A549 (cell line): ENCODE results near the gene QKI. TPM values are rescaled to one million over a fixed set of nuclear protein-coding genes. Genes with fewer than 3 reads are reported as not detected.

Source experiments
- ATAC-seq, 2 experiments: fragments of 200-7000 bp in 1 of 2; fragments of >200 bp in 1 of 2; cut with Nextera tagmentation in 1 of 2; cut with Tn5 transposase in 1 of 2; 3 replicates each; pipeline versions ENCODE4 v1.8.0 to v1.9.1; 2018 to 2020; ENCODE audit warnings: mild to moderate bottlenecking in 1 of 2, moderate library complexity in 1 of 2
- CTCF ChIA-PET: fragments of 300-600 bp; sonication (Branson Sonifier 250); formaldehyde crosslinking; extraction: SDS; loops from one replicate; lab custom pipeline; 2021; ENCODE audit warnings: antibody characterized with exemption, inconsistent platforms; lab: Yijun Ruan, JAX
- POLR2A ChIA-PET: fragments of 350-600 bp; formaldehyde crosslinking; extraction: SDS; loops from one replicate; lab custom pipeline; 2021; ENCODE audit warnings: antibody characterized with exemption, inconsistent platforms; lab: Yijun Ruan, JAX
- DNase-seq, 2 experiments: peaks; one replicate each; pipeline versions ENCODE4 v3.0.0 to v3.0.0-alpha.2; 2011 to 2016; ENCODE audit warnings: low read depth in 1 of 2, low spot score in 1 of 2
- FAIRE-seq: peaks from 2 replicates; lab custom pipeline; 2011; peaks lifted over from hg19 to GRCh38; lab: Jason Lieb, UNC
- H3K27ac ChIP-seq, 2 experiments: fragments of >200 bp; sonication (Bioruptor Twin); formaldehyde crosslinking; 3 replicates each; pipeline ENCODE4 v1.5.1; 2016 to 2017
- H3K4me1 ChIP-seq: fragments of >200 bp; sonication (Bioruptor Twin); formaldehyde crosslinking; 3 replicates; pipeline ENCODE4 v1.6.1; 2016
- H3K4me2 ChIP-seq: fragments of >200 bp; sonication (Bioruptor Twin); formaldehyde crosslinking; 3 replicates; pipeline ENCODE4 v1.6.1; 2016
- H3K4me3 ChIP-seq: fragments of >200 bp; sonication (Bioruptor Twin); formaldehyde crosslinking; 3 replicates; pipeline ENCODE4 v1.5.1; 2016
- H3K9me3 ChIP-seq: fragments of >200 bp; sonication (Bioruptor Twin); formaldehyde crosslinking; 3 replicates; pipeline ENCODE4 v1.6.1; 2016
- CBX2 ChIP-seq: fragments of 200-600 bp; sonication (generic); IDR thresholded peaks from 2 replicates; pipeline ENCODE4 v1.6.1; 2016; ENCODE audit warnings: low read depth, mild to moderate bottlenecking, borderline replicate concordance
- CEBPB ChIP-seq, 2 experiments: fragments of >200 bp in 1 of 2; sonication (Bioruptor Twin) in 1 of 2; formaldehyde crosslinking in 1 of 2; IDR thresholded peaks; 2 replicates each; pipeline ENCODE4 v1.6.1; 2012 to 2016
- EP300 ChIP-seq, 2 experiments: fragments of >200 bp; sonication (Bioruptor Twin); formaldehyde crosslinking; IDR thresholded peaks; 2 replicates in 1 of 2; 3 replicates in 1 of 2; pipeline ENCODE4 v1.6.1; 2016 to 2017
- ESRRA ChIP-seq: fragments of 150-350 bp; IDR thresholded peaks from 2 replicates; pipeline ENCODE4 v1.6.1; 2014; ENCODE audit warnings: mild to moderate bottlenecking, low read length, borderline replicate concordance
- FOXS1 ChIP-seq: fragments of 250-450 bp; sonication (Bioruptor Pico); IDR thresholded peaks from 2 replicates; pipeline ENCODE4 v1.5.0; 2020; ENCODE audit warnings: mild to moderate bottlenecking, moderate library complexity
- HDAC2 ChIP-seq: fragments of 200-600 bp; sonication (generic); IDR thresholded peaks from 2 replicates; pipeline ENCODE4 v1.6.1; 2016
- HEYL ChIP-seq: fragments of 250-450 bp; sonication (Bioruptor Pico); IDR thresholded peaks from 2 replicates; pipeline ENCODE4 v1.8.0; 2021; ENCODE audit warnings: mild to moderate bottlenecking, moderate library complexity
- HOXB13 ChIP-seq: fragments of 250-450 bp; sonication (Bioruptor Pico); IDR thresholded peaks from 2 replicates; pipeline ENCODE4 v1.5.0; 2020; ENCODE audit warnings: low read depth, mild to moderate bottlenecking, moderate library complexity
- MAFK ChIP-seq: fragments of 450-650 bp; IDR thresholded peaks from 2 replicates; pipeline ENCODE4 v1.6.1; 2014; ENCODE audit not compliant: partially characterized antibody
- MYC ChIP-seq: IDR thresholded peaks from 2 replicates; pipeline ENCODE4 v1.6.1; 2012; ENCODE audit warnings: mild to moderate bottlenecking, inconsistent platforms, low read length, improper control_type of control experiment, borderline replicate concordance
- NFE2L2 ChIP-seq: fragments of 150-350 bp; conservative IDR thresholded peaks from 2 replicates; pipeline ENCODE4 v1.6.1; 2014; ENCODE audit warnings: low read length
- NR3C1 ChIP-seq: fragments of >200 bp; sonication (Bioruptor Twin); formaldehyde crosslinking; IDR thresholded peaks from 3 replicates; pipeline ENCODE4 v1.6.1; 2017
- POLR2A ChIP-seq: IDR thresholded peaks from 2 replicates; pipeline ENCODE4 v1.6.1; 2012; ENCODE audit warnings: mild to moderate bottlenecking, low read length
- TFCP2L1 ChIP-seq: fragments of 250-450 bp; sonication (Bioruptor Pico); IDR thresholded peaks from 2 replicates; pipeline ENCODE4 v1.5.0; 2021; ENCODE audit warnings: mild to moderate bottlenecking
- WGBS: methylation state at CpG from one replicate; pipeline ENCODE4 v1.1.6; 2017; ENCODE audit errors: missing lambda C conversion rate; 5-methylcytosine and 5-hydroxymethylcytosine counted together
- polyA plus RNA-seq, 4 experiments: library from polyadenylated mRNA; depleted of rRNA in 3 of 4; stranded (reverse); fragments of >200 nt; fragmentation: RNase III in 1 of 4; extraction: RNeasy Plus Mini Kit Qiagen cat#74134 plus additional on column Dnase treatment in 1 of 4; gene quantifications; 2 replicates in 3 of 4; 3 replicates in 1 of 4; pipeline ENCODE4 v1.2.3, GENCODE V29; 2011 to 2017
- TF ChIP-seq, protein P1 (sequence below): fragments of 250-450 bp; sonication (Bioruptor Pico); IDR thresholded peaks from 2 replicates; pipeline ENCODE4 v1.5.0; 2021; ENCODE audit warnings: mild to moderate bottlenecking, moderate library complexity, borderline replicate concordance
- TF ChIP-seq, protein P2 (sequence below): IDR thresholded peaks from 2 replicates; pipeline ENCODE4 v1.6.1; 2012; ENCODE audit warnings: low read depth, borderline replicate concordance
- TF ChIP-seq, protein P3 (sequence below): fragments of 450-650 bp; IDR thresholded peaks from 2 replicates; pipeline ENCODE4 v1.6.1; 2014; ENCODE audit warnings: antibody characterized with exemption
- TF ChIP-seq, protein P4 (sequence below): fragments of 200-600 bp; sonication (generic); IDR thresholded peaks from 2 replicates; pipeline ENCODE4 v1.6.1; 2016; ENCODE audit warnings: antibody characterized with exemption, mild to moderate bottlenecking, moderate library complexity
- TF ChIP-seq, protein P5 (sequence below): IDR thresholded peaks from 2 replicates; pipeline ENCODE4 v1.6.1; 2012

The QKI gene
- polyA plus RNA-seq, 2 of the 4 experiments (the other 2 are of a cell fraction), result 71.9 to 98.2 TPM

DNA sequence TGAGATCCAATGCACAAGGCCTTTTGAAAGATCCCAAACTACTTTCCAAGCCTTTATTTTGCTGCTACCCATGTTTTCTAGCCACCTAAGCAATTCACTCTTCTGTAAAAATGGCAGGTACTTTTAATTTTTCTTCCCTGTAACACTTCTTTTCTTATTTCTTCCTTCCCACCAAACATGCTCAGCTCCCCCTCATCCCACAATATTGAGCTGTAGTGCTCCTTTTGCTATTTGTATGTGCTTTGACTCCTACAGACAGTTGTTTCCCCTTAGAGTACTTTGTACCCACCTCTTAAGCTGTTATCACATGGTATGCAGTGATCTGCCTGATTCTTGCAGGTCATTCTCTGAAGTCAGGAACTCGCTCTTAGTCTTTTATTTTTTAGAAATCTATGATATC lies 49.3 kb downstream of the QKI start:
- DNase-seq, result no peak
- no peaks in the 10 kb centered on the region for H3K9me3 ChIP-seq
- no peak for TF ChIP-seq CEBPB (IDR thresholded peaks at IDR 0.05)
- TF ChIP-seq, protein P1, sequence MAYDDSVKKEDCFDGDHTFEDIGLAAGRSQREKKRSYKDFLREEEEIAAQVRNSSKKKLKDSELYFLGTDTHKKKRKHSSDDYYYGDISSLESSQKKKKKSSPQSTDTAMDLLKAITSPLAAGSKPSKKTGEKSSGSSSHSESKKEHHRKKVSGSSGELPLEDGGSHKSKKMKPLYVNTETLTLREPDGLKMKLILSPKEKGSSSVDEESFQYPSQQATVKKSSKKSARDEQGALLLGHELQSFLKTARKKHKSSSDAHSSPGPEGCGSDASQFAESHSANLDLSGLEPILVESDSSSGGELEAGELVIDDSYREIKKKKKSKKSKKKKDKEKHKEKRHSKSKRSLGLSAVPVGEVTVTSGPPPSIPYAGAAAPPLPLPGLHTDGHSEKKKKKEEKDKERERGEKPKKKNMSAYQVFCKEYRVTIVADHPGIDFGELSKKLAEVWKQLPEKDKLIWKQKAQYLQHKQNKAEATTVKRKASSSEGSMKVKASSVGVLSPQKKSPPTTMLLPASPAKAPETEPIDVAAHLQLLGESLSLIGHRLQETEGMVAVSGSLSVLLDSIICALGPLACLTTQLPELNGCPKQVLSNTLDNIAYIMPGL, result no peak
- TF ChIP-seq, all 56 proteins: peak for 0
- no peak overlapping the region for H3K4me2 ChIP-seq
- H3K4me3 ChIP-seq, result no peak overlapping the region
- WGBS, result 97% methylated on average over 1 of the region's 1 CpG
- ChIA-PET CTCF (no interaction called here), POLR2A (no interaction called here)
- ATAC-seq (no peak), FAIRE-seq (no peak)
- H3K27ac ChIP-seq, result no peak overlapping the region
- peaks cover 21% of the 10 kb centered on the region for H3K4me1 ChIP-seq

DNA sequence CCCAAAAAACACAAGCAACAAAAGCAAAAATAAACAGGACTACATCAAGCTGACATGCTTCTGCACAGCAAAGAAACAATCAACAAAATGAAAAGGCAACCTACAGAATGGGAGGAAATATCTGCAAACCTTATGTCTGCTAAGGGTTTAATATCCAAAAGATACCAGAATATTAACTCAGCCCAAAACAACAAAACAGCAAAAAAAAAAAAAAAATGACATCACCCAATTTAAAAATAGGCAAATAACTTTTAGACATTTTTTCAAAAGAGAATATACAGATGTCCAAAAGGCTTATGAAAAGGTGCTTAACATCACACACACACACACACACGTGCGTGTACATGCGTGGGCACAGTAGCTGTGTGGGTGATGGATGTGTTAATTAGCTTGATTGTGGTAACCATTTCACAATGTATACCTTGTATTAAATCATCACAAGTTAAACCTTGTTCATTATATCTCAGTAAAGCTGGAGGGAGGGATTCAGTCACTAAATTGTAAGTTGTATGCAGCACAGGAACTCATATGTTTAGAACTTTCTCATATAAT lies 52.4 kb downstream of the QKI start:
- POLR2A ChIA-PET, result no interaction called here
- ATAC-seq, result no peak
- no peaks in the 10 kb centered on the region for H3K4me1 ChIP-seq

More for the DNA sequence above, 52.4 kb downstream of the QKI start:
- Histone ChIP-seq H3K27ac (no peak overlapping the region), H3K9me3 (peaks cover 16% of the 10 kb centered on the region; the same call in 2 of the 3 replicates), H3K4me2 (no peak overlapping the region), H3K4me3 (no peak overlapping the region)
- TF ChIP-seq CBX2, result no peak
- no peak for TF ChIP-seq NR3C1
- TF ChIP-seq, protein P2, sequence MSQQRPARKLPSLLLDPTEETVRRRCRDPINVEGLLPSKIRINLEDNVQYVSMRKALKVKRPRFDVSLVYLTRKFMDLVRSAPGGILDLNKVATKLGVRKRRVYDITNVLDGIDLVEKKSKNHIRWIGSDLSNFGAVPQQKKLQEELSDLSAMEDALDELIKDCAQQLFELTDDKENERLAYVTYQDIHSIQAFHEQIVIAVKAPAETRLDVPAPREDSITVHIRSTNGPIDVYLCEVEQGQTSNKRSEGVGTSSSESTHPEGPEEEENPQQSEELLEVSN, result no peak
- TF ChIP-seq HEYL (CRISPR knock-in tag), result no peak
- no peak for TF ChIP-seq MAFK
- no peak for TF ChIP-seq NFE2L2
- TF ChIP-seq HOXB13, result no peak
- TF ChIP-seq, protein P3, sequence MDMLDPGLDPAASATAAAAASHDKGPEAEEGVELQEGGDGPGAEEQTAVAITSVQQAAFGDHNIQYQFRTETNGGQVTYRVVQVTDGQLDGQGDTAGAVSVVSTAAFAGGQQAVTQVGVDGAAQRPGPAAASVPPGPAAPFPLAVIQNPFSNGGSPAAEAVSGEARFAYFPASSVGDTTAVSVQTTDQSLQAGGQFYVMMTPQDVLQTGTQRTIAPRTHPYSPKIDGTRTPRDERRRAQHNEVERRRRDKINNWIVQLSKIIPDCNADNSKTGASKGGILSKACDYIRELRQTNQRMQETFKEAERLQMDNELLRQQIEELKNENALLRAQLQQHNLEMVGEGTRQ, result no peak
- no peak for TF ChIP-seq ESRRA
- no peak for TF ChIP-seq TFCP2L1 (CRISPR knock-in tag)
- TF ChIP-seq, protein P4, sequence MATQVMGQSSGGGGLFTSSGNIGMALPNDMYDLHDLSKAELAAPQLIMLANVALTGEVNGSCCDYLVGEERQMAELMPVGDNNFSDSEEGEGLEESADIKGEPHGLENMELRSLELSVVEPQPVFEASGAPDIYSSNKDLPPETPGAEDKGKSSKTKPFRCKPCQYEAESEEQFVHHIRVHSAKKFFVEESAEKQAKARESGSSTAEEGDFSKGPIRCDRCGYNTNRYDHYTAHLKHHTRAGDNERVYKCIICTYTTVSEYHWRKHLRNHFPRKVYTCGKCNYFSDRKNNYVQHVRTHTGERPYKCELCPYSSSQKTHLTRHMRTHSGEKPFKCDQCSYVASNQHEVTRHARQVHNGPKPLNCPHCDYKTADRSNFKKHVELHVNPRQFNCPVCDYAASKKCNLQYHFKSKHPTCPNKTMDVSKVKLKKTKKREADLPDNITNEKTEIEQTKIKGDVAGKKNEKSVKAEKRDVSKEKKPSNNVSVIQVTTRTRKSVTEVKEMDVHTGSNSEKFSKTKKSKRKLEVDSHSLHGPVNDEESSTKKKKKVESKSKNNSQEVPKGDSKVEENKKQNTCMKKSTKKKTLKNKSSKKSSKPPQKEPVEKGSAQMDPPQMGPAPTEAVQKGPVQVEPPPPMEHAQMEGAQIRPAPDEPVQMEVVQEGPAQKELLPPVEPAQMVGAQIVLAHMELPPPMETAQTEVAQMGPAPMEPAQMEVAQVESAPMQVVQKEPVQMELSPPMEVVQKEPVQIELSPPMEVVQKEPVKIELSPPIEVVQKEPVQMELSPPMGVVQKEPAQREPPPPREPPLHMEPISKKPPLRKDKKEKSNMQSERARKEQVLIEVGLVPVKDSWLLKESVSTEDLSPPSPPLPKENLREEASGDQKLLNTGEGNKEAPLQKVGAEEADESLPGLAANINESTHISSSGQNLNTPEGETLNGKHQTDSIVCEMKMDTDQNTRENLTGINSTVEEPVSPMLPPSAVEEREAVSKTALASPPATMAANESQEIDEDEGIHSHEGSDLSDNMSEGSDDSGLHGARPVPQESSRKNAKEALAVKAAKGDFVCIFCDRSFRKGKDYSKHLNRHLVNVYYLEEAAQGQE, result no peak
- TF ChIP-seq MYC, result no peak
- no peak for TF ChIP-seq EP300 (IDR thresholded peaks at IDR 0.05)
- TF ChIP-seq POLR2A, result no peak
- no peak for TF ChIP-seq FOXS1 (CRISPR knock-in tag)
- no peak for TF ChIP-seq HDAC2
- TF ChIP-seq, protein P5, sequence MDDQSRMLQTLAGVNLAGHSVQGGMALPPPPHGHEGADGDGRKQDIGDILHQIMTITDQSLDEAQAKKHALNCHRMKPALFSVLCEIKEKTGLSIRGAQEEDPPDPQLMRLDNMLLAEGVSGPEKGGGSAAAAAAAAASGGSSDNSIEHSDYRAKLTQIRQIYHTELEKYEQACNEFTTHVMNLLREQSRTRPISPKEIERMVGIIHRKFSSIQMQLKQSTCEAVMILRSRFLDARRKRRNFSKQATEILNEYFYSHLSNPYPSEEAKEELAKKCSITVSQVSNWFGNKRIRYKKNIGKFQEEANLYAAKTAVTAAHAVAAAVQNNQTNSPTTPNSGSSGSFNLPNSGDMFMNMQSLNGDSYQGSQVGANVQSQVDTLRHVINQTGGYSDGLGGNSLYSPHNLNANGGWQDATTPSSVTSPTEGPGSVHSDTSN, result no peak
- 97% methylated on average over 3 of the region's 3 CpGs for WGBS
- CTCF ChIA-PET, result no interaction called here
- FAIRE-seq (no peak), DNase-seq (no peak)
